ENCODE results near the gene RBM24.

DNA sequence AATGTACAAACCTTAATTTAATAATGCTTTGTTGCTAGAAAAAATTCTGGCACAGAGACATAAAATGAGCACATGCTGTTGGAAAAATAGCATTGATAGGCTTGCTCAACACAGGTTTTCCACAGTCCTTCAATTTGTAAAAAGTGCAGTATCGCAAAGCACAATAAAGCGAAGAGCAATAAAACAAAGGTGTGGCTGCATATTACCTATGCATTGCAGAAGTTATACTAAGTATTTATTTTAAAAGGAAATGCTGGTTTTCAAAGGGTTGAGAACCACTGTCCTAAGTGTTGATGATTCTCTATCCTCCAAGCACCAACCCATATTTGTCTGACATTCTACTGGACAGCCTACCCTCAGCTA is 58.1 kb downstream of the RBM24 start:
- TF ChIP-seq, protein P1, sequence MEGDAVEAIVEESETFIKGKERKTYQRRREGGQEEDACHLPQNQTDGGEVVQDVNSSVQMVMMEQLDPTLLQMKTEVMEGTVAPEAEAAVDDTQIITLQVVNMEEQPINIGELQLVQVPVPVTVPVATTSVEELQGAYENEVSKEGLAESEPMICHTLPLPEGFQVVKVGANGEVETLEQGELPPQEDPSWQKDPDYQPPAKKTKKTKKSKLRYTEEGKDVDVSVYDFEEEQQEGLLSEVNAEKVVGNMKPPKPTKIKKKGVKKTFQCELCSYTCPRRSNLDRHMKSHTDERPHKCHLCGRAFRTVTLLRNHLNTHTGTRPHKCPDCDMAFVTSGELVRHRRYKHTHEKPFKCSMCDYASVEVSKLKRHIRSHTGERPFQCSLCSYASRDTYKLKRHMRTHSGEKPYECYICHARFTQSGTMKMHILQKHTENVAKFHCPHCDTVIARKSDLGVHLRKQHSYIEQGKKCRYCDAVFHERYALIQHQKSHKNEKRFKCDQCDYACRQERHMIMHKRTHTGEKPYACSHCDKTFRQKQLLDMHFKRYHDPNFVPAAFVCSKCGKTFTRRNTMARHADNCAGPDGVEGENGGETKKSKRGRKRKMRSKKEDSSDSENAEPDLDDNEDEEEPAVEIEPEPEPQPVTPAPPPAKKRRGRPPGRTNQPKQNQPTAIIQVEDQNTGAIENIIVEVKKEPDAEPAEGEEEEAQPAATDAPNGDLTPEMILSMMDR (IDR thresholded peaks at IDR 0.05; ENCODE audit: poor library complexity, severe bottlenecking), result no peak
- TF ChIP-seq POLR2AphosphoS5 (IDR thresholded peaks at IDR 0.05), result no peak
- TF ChIP-seq EZH2 (IDR thresholded peaks at IDR 0.05; ENCODE audit: borderline replicate concordance, insufficient read depth, low read length, poor library complexity, severe bottlenecking), result no peak
- TF ChIP-seq SMC3 (conservative IDR thresholded peaks at IDR 0.05; ENCODE audit: poor library complexity), result no peak
- TF ChIP-seq RAD21 (conservative IDR thresholded peaks at IDR 0.05), result no peak
- TF ChIP-seq TAF1 (IDR thresholded peaks at IDR 0.05; ENCODE audit: low read depth), result no peak
- TF ChIP-seq, protein P2, sequence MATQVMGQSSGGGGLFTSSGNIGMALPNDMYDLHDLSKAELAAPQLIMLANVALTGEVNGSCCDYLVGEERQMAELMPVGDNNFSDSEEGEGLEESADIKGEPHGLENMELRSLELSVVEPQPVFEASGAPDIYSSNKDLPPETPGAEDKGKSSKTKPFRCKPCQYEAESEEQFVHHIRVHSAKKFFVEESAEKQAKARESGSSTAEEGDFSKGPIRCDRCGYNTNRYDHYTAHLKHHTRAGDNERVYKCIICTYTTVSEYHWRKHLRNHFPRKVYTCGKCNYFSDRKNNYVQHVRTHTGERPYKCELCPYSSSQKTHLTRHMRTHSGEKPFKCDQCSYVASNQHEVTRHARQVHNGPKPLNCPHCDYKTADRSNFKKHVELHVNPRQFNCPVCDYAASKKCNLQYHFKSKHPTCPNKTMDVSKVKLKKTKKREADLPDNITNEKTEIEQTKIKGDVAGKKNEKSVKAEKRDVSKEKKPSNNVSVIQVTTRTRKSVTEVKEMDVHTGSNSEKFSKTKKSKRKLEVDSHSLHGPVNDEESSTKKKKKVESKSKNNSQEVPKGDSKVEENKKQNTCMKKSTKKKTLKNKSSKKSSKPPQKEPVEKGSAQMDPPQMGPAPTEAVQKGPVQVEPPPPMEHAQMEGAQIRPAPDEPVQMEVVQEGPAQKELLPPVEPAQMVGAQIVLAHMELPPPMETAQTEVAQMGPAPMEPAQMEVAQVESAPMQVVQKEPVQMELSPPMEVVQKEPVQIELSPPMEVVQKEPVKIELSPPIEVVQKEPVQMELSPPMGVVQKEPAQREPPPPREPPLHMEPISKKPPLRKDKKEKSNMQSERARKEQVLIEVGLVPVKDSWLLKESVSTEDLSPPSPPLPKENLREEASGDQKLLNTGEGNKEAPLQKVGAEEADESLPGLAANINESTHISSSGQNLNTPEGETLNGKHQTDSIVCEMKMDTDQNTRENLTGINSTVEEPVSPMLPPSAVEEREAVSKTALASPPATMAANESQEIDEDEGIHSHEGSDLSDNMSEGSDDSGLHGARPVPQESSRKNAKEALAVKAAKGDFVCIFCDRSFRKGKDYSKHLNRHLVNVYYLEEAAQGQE (IDR thresholded peaks at IDR 0.05; ENCODE audit: borderline replicate concordance), result no peak
- TF ChIP-seq EP300 (conservative IDR thresholded peaks at IDR 0.05; ENCODE audit: poor library complexity, severe bottlenecking), result no peak
